ENCODE measurements around the gene CYP2E1.

GRCh38 chr10:133487085-133487484, 40.1 kb upstream of the CYP2E1 start:
- TF ChIP-seq CTCF (IDR thresholded peaks at IDR 0.05) (no peak), EP300 (IDR thresholded peaks at IDR 0.05) (no peak), POLR2A (IDR thresholded peaks at IDR 0.05) (no peak)
